Measurements from ENCODE around the gene SPEM3.

The SPEM3 gene

DNA sequence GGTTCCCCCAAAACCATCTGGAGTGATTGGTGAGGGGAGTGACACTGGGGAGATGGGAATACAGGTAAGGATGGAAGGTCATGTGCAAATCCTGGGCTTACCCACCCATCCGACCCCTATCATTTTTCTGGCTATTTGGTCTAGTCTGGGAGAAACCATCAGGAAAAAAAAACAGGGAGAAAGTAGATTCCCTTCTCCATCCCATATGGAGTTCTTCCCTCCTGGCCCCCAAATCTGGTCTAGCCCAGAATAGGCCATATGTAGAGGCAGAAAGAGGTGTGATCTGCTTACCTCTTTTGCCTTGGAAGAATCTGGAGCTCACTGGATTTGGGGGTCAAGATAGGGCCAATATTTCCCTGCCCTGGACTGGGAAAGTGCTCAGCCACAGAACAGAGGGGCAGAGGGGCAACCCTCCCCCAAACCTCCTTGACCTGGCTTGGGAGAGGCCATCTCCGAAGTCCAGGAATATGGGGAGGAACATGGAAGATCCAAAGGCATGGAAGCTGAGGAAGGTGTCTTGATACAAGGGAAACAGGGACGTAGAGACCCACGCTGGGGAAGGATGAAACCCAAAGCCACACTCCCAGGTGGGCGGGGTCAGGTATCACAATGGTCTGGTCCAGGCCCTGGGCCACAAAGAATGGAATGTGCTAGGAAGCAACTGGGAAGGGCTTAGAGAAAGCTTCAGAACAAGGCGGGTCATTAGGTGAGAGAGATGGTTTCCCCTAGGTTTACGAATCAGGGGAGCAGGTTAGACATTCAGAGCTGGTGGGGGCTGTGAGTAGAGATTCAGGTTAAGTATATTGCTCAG is 32.4 kb downstream of the SPEM3 start:
- Histone ChIP-seq H3K27me3 (ENCODE audit: control insufficient read depth, insufficient read depth, low read length) (no peaks in the 10 kb centered on the region), H3K4me2 (ENCODE audit: low read length) (no peak overlapping the region), H3K4me1 (ENCODE audit: control insufficient read depth, insufficient read depth, low read length) (peaks cover 4% of the 10 kb centered on the region), H3K9me3 (replicated peaks; ENCODE audit: low read length) (no peaks in the 10 kb centered on the region), H3K9ac (ENCODE audit: low read depth, low read length) (no peak overlapping the region), H3K36me3 (ENCODE audit: insufficient read depth, low read length) (peaks cover 27% of the 10 kb centered on the region), H3K4me3 (ENCODE audit: low read length) (no peak overlapping the region)

GRCh38 chr17:7462474-7463371 is 34.1 kb downstream of the SPEM3 start:
- no peaks in the 10 kb centered on the region for H3K27me3 ChIP-seq (ENCODE audit: control insufficient read depth, insufficient read depth, low read length)
- peaks cover 36% of the 10 kb centered on the region for H3K36me3 ChIP-seq (ENCODE audit: insufficient read depth, low read length)
- H3K4me3 ChIP-seq (ENCODE audit: low read length): no peak overlapping the region
- H3K9me3 ChIP-seq (replicated peaks; ENCODE audit: low read length): no peaks in the 10 kb centered on the region
- H3K4me1 ChIP-seq (ENCODE audit: control insufficient read depth, insufficient read depth, low read length): peaks cover 18% of the 10 kb centered on the region
- no peak overlapping the region for H3K4me2 ChIP-seq (ENCODE audit: low read length)
- no peak overlapping the region for H3K9ac ChIP-seq (ENCODE audit: low read depth, low read length)

- Histone ChIP-seq H3K9me3 (replicated peaks; ENCODE audit: low read length) (no peaks in the 10 kb centered on the region), H3K4me1 (ENCODE audit: control insufficient read depth, insufficient read depth, low read length) (peaks cover 18% of the 10 kb centered on the region), H3K9ac (ENCODE audit: low read depth, low read length) (no peak overlapping the region), H3K27me3 (ENCODE audit: control insufficient read depth, insufficient read depth, low read length) (no peaks in the 10 kb centered on the region), H3K4me3 (ENCODE audit: low read length) (no peak overlapping the region), H3K36me3 (ENCODE audit: insufficient read depth, low read length) (peaks cover 36% of the 10 kb centered on the region), H3K4me2 (ENCODE audit: low read length) (no peak overlapping the region)
These were observed 34.8 kb downstream of the SPEM3 start for GRCh38 chr17:7463372-7463846.

DNA sequence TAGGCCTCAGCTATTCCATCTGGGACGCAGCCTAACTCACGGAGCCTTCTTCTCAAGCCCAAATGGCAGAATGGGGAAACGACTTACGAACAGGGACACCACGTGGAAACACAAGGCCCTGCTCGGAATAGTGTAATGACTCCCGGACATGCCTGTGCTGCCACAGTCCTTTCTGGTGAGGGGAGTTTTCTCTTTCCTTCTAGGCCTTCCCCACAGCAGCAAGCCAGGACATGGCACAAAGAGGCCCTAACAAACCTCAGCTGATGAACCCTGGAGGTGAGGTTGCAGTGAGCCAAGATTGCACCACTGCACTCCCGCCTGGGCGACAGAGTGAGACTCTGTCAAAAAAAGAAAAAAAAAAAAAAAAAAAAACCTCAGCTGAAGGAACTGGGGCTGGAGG is 35.4 kb downstream of the SPEM3 start:
- H3K9ac ChIP-seq (ENCODE audit: low read depth, low read length): no peak overlapping the region
- no peaks in the 10 kb centered on the region for H3K9me3 ChIP-seq (replicated peaks; ENCODE audit: low read length)
- no peaks in the 10 kb centered on the region for H3K27me3 ChIP-seq (ENCODE audit: control insufficient read depth, insufficient read depth, low read length)
- H3K4me2 ChIP-seq (ENCODE audit: low read length): no peak overlapping the region
- H3K36me3 ChIP-seq (ENCODE audit: insufficient read depth, low read length): peaks cover 36% of the 10 kb centered on the region
- H3K4me3 ChIP-seq (ENCODE audit: low read length): no peak overlapping the region
- peaks cover 18% of the 10 kb centered on the region for H3K4me1 ChIP-seq (ENCODE audit: control insufficient read depth, insufficient read depth, low read length)

DNA sequence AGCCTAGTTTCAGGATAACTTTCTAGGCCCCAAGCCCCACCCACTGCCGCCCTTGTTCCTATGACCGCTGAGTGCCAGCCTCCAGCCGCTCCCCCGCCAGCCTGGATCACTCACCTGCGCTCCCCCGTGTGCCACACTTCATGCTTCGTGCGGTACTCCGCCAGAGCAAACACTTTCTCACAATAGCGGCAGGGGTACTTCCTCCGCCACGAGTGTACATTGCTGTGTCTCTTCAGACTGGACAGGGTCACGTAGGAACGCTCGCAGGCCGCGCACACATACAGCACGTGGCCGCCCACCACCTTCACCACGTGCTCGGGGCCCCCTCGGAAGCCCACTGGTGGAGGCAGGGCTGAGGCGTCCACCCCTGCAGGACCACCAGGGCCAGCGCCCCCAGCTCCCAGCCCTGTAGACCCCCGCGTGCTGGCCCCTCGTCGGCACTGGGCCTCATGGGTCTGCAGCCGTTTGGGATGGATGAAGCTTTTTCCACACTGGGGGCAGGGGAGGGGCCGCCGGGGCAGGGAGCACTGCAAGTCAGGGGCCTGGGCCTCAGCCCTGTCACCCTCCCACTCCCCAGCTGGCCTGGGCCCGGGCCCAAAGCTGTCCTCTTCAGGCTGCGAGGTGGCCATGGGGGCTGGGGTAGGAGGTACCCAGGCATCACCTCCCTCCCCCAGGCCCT is 37.1 kb downstream of the SPEM3 start:
- H3K9ac ChIP-seq (ENCODE audit: low read depth, low read length): peak overlapping the region; percentile 51
- H3K36me3 ChIP-seq (ENCODE audit: insufficient read depth, low read length): peaks cover 36% of the 10 kb centered on the region
- H3K27me3 ChIP-seq (ENCODE audit: control insufficient read depth, insufficient read depth, low read length): no peaks in the 10 kb centered on the region
- H3K4me2 ChIP-seq (ENCODE audit: low read length): no peak overlapping the region
- peaks cover 18% of the 10 kb centered on the region for H3K4me1 ChIP-seq (ENCODE audit: control insufficient read depth, insufficient read depth, low read length)
- H3K4me3 ChIP-seq (ENCODE audit: low read length): no peak overlapping the region
- H3K9me3 ChIP-seq (replicated peaks; ENCODE audit: low read length): no peaks in the 10 kb centered on the region

DNA sequence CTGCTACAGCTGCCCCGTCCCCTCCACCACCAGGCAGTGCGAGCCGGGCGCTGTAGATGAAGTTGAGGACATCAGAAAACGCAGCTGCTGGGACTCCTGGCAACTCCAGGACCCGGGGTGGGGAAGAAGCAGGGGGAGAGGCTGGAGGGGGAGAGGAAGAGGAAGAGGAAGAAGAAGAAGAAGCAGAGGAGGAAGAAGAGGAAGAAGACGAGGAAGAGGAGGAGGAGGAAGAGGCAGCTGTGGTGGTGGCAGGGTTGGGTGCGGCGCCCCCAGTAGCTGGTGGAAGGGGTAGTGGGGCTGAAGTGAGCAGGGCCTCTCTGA is 37.6 kb downstream of the SPEM3 start:
- peak overlapping the region; percentile 54 for H3K4me3 ChIP-seq (ENCODE audit: low read length)
- peak overlapping the region; percentile 51 for H3K9ac ChIP-seq (ENCODE audit: low read depth, low read length)
- peaks cover 36% of the 10 kb centered on the region for H3K36me3 ChIP-seq (ENCODE audit: insufficient read depth, low read length)

GRCh38 chr17:7466639-7467341 is 38.1 kb downstream of the SPEM3 start:
- peak overlapping the region; percentile 54 for H3K4me3 ChIP-seq (ENCODE audit: low read length)
- peak overlapping the region; percentile 65 for H3K4me2 ChIP-seq (ENCODE audit: low read length)
- peaks cover 36% of the 10 kb centered on the region for H3K36me3 ChIP-seq (ENCODE audit: insufficient read depth, low read length)
- H3K4me1 ChIP-seq (ENCODE audit: control insufficient read depth, insufficient read depth, low read length): peaks cover 18% of the 10 kb centered on the region
- no peaks in the 10 kb centered on the region for H3K9me3 ChIP-seq (replicated peaks; ENCODE audit: low read length)
- peak overlapping the region; percentile 51 for H3K9ac ChIP-seq (ENCODE audit: low read depth, low read length)
- no peaks in the 10 kb centered on the region for H3K27me3 ChIP-seq (ENCODE audit: control insufficient read depth, insufficient read depth, low read length)

More for the DNA sequence above, 37.6 kb downstream of the SPEM3 start:
- no peaks in the 10 kb centered on the region for H3K9me3 ChIP-seq (replicated peaks; ENCODE audit: low read length)
- H3K4me2 ChIP-seq (ENCODE audit: low read length): peak overlapping the region; percentile 65
- peaks cover 18% of the 10 kb centered on the region for H3K4me1 ChIP-seq (ENCODE audit: control insufficient read depth, insufficient read depth, low read length)
- H3K27me3 ChIP-seq (ENCODE audit: control insufficient read depth, insufficient read depth, low read length): no peaks in the 10 kb centered on the region

DNA sequence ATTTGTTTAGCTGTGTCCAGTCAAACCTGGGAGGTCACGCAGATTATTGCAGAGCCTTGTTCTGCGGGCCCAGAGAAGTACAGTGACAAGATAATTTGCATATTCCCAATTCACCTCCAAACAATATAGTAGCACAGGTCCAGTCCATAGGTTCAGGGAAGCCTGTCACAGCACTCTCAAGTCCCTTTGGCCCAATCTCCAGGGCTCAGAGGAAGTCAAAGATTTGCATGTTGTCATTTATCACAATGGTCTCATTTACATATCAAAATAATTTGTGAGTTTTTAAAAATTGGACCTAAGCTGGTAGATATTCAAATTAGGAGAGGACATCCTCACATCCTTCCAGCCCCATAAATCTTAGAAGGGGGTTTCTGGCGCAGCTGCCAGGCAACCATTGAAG is 38.8 kb downstream of the SPEM3 start:
- Histone ChIP-seq H3K4me3 (ENCODE audit: low read length) (no peak overlapping the region), H3K27me3 (ENCODE audit: control insufficient read depth, insufficient read depth, low read length) (no peaks in the 10 kb centered on the region), H3K36me3 (ENCODE audit: insufficient read depth, low read length) (peaks cover 29% of the 10 kb centered on the region), H3K9ac (ENCODE audit: low read depth, low read length) (no peak overlapping the region), H3K4me1 (ENCODE audit: control insufficient read depth, insufficient read depth, low read length) (peaks cover 18% of the 10 kb centered on the region), H3K4me2 (ENCODE audit: low read length) (no peak overlapping the region), H3K9me3 (replicated peaks; ENCODE audit: low read length) (no peaks in the 10 kb centered on the region)

- H3K9me3 ChIP-seq (replicated peaks; ENCODE audit: low read length): no peaks in the 10 kb centered on the region
- H3K9ac ChIP-seq (ENCODE audit: low read depth, low read length): no peak overlapping the region
- no peaks in the 10 kb centered on the region for H3K27me3 ChIP-seq (ENCODE audit: control insufficient read depth, insufficient read depth, low read length)
- no peak overlapping the region for H3K4me2 ChIP-seq (ENCODE audit: low read length)
- peaks cover 18% of the 10 kb centered on the region for H3K4me1 ChIP-seq (ENCODE audit: control insufficient read depth, insufficient read depth, low read length)
- H3K36me3 ChIP-seq (ENCODE audit: insufficient read depth, low read length): peaks cover 21% of the 10 kb centered on the region
- no peak overlapping the region for H3K4me3 ChIP-seq (ENCODE audit: low read length)
These were observed 39.6 kb downstream of the SPEM3 start for GRCh38 chr17:7468290-7468689.

DNA sequence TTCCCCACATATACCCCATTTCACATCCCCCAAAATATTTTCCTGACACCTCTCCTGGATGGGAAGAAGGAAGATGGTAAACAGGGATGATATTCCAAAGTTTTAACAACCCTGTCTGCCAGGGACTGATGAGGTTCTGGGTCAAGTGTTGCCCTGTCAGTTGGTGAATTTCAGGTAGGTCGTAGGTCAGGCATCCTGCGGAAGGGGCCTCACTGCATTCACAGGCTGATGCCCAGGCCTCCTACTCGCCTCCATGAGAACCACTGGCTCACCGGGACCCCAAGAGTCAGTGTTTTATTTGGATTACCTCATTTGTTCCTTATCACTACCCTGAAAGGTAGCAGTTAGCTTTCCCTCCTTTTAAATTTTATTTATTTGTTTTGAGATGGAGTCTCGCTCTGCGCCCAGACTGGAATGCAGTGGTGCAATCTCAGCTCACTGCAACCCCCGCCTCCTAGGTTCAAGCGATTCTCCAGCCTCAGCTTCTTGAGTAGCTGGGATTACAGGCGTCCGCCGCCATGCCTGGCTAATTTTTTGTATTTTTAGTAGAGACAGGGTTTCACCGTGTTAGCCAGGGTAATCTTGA is 40.2 kb downstream of the SPEM3 start:
- H3K27me3 ChIP-seq (ENCODE audit: control insufficient read depth, insufficient read depth, low read length): no peaks in the 10 kb centered on the region
- peaks cover 16% of the 10 kb centered on the region for H3K36me3 ChIP-seq (ENCODE audit: insufficient read depth, low read length)
- no peak overlapping the region for H3K9ac ChIP-seq (ENCODE audit: low read depth, low read length)
- H3K9me3 ChIP-seq (replicated peaks; ENCODE audit: low read length): no peaks in the 10 kb centered on the region
- peaks cover 18% of the 10 kb centered on the region for H3K4me1 ChIP-seq (ENCODE audit: control insufficient read depth, insufficient read depth, low read length)
- H3K4me3 ChIP-seq (ENCODE audit: low read length): no peak overlapping the region
- no peak overlapping the region for H3K4me2 ChIP-seq (ENCODE audit: low read length)
